ENCODE results near the gene DNAI1. TPM values are rescaled to one million over a fixed set of nuclear protein-coding genes. Genes with fewer than 3 reads are reported as not detected.

Gene DNAI1
- not detected in 2 replicates for total RNA-seq (2014; rRNA removed)
- percentile 17 among the genes with signal in this experiment for Bru-seq, nascent RNA
- BruChase-seq, experiment 1, labeled RNA remaining after a 6-hour chase: percentile 12 among the genes with signal in this experiment
- BruChase-seq, experiment 2, labeled RNA remaining after a 2-hour chase: percentile 17 among the genes with signal in this experiment
- long read RNA-seq: 0 reads

DNA sequence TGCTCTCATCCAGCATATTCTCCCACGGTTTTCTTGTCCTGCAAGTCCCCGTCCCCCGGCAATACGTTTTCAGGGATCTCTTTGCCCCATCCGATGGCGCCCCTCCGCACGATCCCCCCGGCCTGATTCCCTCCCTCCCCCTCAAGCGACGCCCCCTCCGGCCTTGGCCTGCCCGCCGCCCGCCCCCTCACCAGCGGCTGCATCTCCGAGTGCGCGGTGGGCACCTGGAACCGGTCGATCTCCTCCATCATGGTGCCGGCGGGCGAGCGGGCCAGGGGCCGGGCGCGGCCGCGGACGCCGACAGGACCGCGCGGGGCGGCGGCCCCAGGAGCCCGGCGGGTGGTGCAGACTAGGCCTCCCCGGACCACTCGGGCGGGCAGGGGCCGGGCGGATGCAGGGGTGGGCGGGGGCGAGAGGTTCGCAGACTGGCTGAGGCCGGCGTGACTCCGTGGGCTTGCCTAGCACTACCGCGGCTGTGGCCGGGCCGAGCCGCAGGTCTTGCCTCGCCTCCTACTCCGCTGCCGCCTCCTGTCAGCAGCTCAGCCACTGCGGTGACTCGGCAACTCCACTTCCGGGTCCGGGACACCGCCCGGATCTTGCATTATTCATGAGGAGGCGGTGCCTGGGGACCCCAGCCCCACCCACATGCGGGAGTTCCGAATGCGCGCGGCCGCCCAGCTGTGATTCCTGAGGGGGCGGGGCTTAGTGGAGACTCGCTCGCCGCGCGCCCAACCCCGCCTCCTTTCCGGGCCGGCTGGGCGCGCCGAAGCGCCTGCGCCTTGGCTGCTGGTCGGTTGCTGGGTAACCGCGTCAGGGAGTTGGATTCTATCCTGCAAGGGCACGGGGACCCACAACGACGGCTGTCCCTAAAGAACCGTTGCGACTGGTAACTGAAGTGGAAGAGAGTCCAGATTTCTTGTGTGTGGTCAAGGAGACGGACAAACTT lies at the start of gene DNAI1, which contains the start of gene FAM219A:
DNAI1 (plus strand) TSS at position 793 of the 946 bp plus-strand sequence. CDS start 201 bp downstream, outside the sequence.
FAM219A (minus strand) TSS at position 558 of the 946 bp plus-strand sequence; CDS start at position 251, 307 bp downstream.
- H3K4me1 ChIP-seq (ENCODE audit: insufficient read depth, low read length): peaks cover 21% of the 10 kb centered on the region
- POLR2A ChIA-PET (ENCODE audit: unreplicated experiment): no interaction called here
- peak within 1 kb of the TSS; percentile 77 for H3K9ac ChIP-seq (ENCODE audit: low read length)
- no peaks in the 10 kb centered on the region for H3K9me2 ChIP-seq (replicated peaks; ENCODE audit: low read length)
- H3F3A ChIP-seq (ENCODE audit: low read length, unreplicated experiment): no peaks in the 10 kb centered on the region
- peaks cover 25% of the 10 kb centered on the region; the same call in 1 of the 2 replicates for H4K20me1 ChIP-seq (ENCODE audit: low read length)
- no TSS peak for BruUV-seq (replicated peaks)
- intact Hi-C loops (cut with micrococcal nuclease): no loop called here
- H3K4me3 ChIP-seq (ENCODE audit: low read length): peak within 1 kb of the TSS; percentile 97
- peaks cover 47% of the 10 kb centered on the region for H3K79me2 ChIP-seq (ENCODE audit: low read length)
- H3K36me3 ChIP-seq (ENCODE audit: low read depth, low read length): no peaks in the 10 kb centered on the region
- H3K27me3 ChIP-seq (ENCODE audit: low read length): no peaks in the 10 kb centered on the region
- peak within 1 kb of the TSS; percentile 91 for H3K4me2 ChIP-seq (ENCODE audit: low read length)
- ATAC-seq (peak; percentile 92), DNase-seq (peak; percentile 96)
- no peaks in the 10 kb centered on the region for H3K9me3 ChIP-seq (ENCODE audit: low read length)
- H3K27ac ChIP-seq (ENCODE audit: low read length): no peak within 1 kb of the TSS
- TF ChIP-seq EZH2phosphoT487 (IDR thresholded peaks at IDR 0.05; ENCODE audit: borderline replicate concordance, low read length): no peak
- TF ChIP-seq EZH2 (IDR thresholded peaks at IDR 0.05; ENCODE audit: low read length, unreplicated experiment): no peak
- TF ChIP-seq, protein P1, sequence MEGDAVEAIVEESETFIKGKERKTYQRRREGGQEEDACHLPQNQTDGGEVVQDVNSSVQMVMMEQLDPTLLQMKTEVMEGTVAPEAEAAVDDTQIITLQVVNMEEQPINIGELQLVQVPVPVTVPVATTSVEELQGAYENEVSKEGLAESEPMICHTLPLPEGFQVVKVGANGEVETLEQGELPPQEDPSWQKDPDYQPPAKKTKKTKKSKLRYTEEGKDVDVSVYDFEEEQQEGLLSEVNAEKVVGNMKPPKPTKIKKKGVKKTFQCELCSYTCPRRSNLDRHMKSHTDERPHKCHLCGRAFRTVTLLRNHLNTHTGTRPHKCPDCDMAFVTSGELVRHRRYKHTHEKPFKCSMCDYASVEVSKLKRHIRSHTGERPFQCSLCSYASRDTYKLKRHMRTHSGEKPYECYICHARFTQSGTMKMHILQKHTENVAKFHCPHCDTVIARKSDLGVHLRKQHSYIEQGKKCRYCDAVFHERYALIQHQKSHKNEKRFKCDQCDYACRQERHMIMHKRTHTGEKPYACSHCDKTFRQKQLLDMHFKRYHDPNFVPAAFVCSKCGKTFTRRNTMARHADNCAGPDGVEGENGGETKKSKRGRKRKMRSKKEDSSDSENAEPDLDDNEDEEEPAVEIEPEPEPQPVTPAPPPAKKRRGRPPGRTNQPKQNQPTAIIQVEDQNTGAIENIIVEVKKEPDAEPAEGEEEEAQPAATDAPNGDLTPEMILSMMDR (conservative IDR thresholded peaks at IDR 0.05; ENCODE audit: low read depth, low read length): no peak
- CTCF ChIA-PET: no interaction called here
- peak within 1 kb of the TSS; percentile 82 for H2AFZ ChIP-seq (ENCODE audit: low read length)

DNA sequence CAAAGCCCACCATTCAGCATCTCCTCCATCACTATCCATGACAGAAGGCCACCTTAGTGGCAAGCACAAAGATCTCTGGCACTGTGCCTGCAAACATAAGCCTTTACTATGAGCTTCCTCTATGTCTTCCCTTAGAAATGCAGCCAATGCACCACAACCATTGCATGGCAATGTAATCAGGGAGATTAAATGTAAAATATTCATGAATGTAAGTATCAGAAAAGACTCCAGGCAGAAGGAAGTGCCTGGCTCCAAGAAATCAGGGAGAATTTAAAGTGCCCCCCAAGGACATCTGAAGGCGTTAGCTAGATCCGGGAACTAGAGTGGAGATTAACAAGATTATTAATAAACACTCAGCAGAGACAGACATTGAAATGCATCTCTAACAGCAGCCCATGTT lies 49.5 kb upstream of the DNAI1 start:
- CTCF ChIA-PET: no interaction called here
- no peak for TF ChIP-seq EZH2 (IDR thresholded peaks at IDR 0.05; ENCODE audit: low read length, unreplicated experiment)
- TF ChIP-seq, protein P1 (conservative IDR thresholded peaks at IDR 0.05; ENCODE audit: low read depth, low read length): no peak
- no peak for TF ChIP-seq EZH2phosphoT487 (IDR thresholded peaks at IDR 0.05; ENCODE audit: borderline replicate concordance, low read length)

More for the DNA sequence above, 49.5 kb upstream of the DNAI1 start:
- Histone ChIP-seq H3K4me2 (ENCODE audit: low read length) (no peak overlapping the region), H3K4me3 (ENCODE audit: low read length) (no peak overlapping the region), H3K9me2 (replicated peaks; ENCODE audit: low read length) (no peaks in the 10 kb centered on the region), H3F3A (ENCODE audit: low read length, unreplicated experiment) (no peaks in the 10 kb centered on the region), H3K4me1 (ENCODE audit: insufficient read depth, low read length) (no peaks in the 10 kb centered on the region), H3K9ac (ENCODE audit: low read length) (no peak overlapping the region), H3K27ac (ENCODE audit: low read length) (no peak overlapping the region), H4K20me1 (ENCODE audit: low read length) (no peaks in the 10 kb centered on the region), H3K36me3 (ENCODE audit: low read depth, low read length) (no peaks in the 10 kb centered on the region), H2AFZ (ENCODE audit: low read length) (no peak overlapping the region), H3K27me3 (ENCODE audit: low read length) (no peaks in the 10 kb centered on the region), H3K9me3 (ENCODE audit: low read length) (no peaks in the 10 kb centered on the region), H3K79me2 (ENCODE audit: low read length) (no peaks in the 10 kb centered on the region)
- ATAC-seq: no peak
- no peak for DNase-seq
- no TSS peak for BruUV-seq (replicated peaks)
- intact Hi-C loops (cut with micrococcal nuclease): no loop called here
- POLR2A ChIA-PET (ENCODE audit: unreplicated experiment): no interaction called here

All from PC-3 (cell line).